Thymus (tissue), 11 donors: ENCODE results near the gene TTC39C. TPM values are rescaled to one million over a fixed set of nuclear protein-coding genes. Genes with fewer than 3 reads are reported as not detected.
"Not testable (repeated sequence)": the region's sequence is repeated elsewhere in the genome, so short reads cannot be mapped to it uniquely, and the experiment has no call there.

Experiments
- DNase-seq, 9 donors: peaks; one replicate each; pipeline ENCODE4 v3.0.0-alpha.2; 2013; ENCODE audit warnings: low spot score in 9 of 9, low read depth in 6 of 9, missing footprints in 1 of 9
- H3K27ac ChIP-seq, 2 donors: one replicate each; pipeline ENCODE4 v1.5.1; 2013; ENCODE audit warnings: control low read depth in 1 of 2, low read depth in 1 of 2, low read length in 1 of 2, mild to moderate bottlenecking in 1 of 2, moderate library complexity in 1 of 2
- H3K27me3 ChIP-seq, 2 donors: one replicate each; pipeline ENCODE4 v1.5.1; 2013; ENCODE audit warnings: low read length in 1 of 2; ENCODE audit not compliant: control insufficient read depth in 2 of 2, insufficient read depth in 1 of 2
- H3K36me3 ChIP-seq, 2 donors: one replicate each; pipeline ENCODE4 v1.5.1; 2013; ENCODE audit warnings: low read length in 1 of 2, mild to moderate bottlenecking in 1 of 2, moderate library complexity in 1 of 2; ENCODE audit not compliant: control insufficient read depth in 2 of 2, insufficient read depth in 2 of 2
- H3K4me1 ChIP-seq, 2 donors: one replicate each; pipeline ENCODE4 v1.5.1; 2013; ENCODE audit warnings: low read length in 2 of 2; ENCODE audit not compliant: control insufficient read depth in 2 of 2, insufficient read depth in 2 of 2
- H3K4me3 ChIP-seq, 2 donors: one replicate each; pipeline ENCODE4 v1.5.1; 2013; ENCODE audit warnings: low read length in 2 of 2, control low read depth in 1 of 2, mild to moderate bottlenecking in 1 of 2
- H3K9me3 ChIP-seq, 2 donors: one replicate each; pipeline ENCODE4 v1.5.1; 2013; ENCODE audit warnings: low read length in 1 of 2, mild to moderate bottlenecking in 1 of 2; ENCODE audit not compliant: control insufficient read depth in 2 of 2, insufficient read depth in 1 of 2
- WGBS: extraction: QIAGEN DNeasy Blood & Tissue Kit; methylation state at CpG from one replicate; pipeline ENCODE4 v1.1.7; 2013; 5-methylcytosine and 5-hydroxymethylcytosine counted together
- polyA plus RNA-seq: library from polyadenylated mRNA; stranded (reverse); fragments of 200-250 nt; gene quantifications from one replicate; pipeline ENCODE4 v1.2.3, GENCODE V29; 2013
- total RNA-seq: library from RNA; stranded (reverse); fragments of 120-200 nt; gene quantifications from one replicate; pipeline ENCODE4 v1.2.4, GENCODE V29; 2013
- donor health status: healthy.

Gene TTC39C
- total and polyA plus RNA-seq, 2 donors: 28.0 to 33.7 TPM

- DNase-seq: no peak
- Histone ChIP-seq H3K9me3 (peaks cover 0 to 3% of the 10 kb centered on the region in 2 donors), H3K27ac (no peak overlapping the region), H3K36me3 (no peaks in the 10 kb centered on the region), H3K4me1 (peaks cover 11 to 13% of the 10 kb centered on the region in 2 donors), H3K4me3 (no peak overlapping the region), H3K27me3 (peaks cover 0 to 17% of the 10 kb centered on the region in 2 donors)
Measured at GRCh38 chr18:24142376-24142775, 127.8 kb downstream of the TTC39C start.

- 98% methylated on average over 28 of the region's 28 CpGs for WGBS
- not testable (repeated sequence) for H3K36me3 ChIP-seq, H3K4me3 ChIP-seq, H3K4me1 ChIP-seq, DNase-seq, H3K27me3 ChIP-seq, H3K27ac ChIP-seq, H3K9me3 ChIP-seq
Measured at GRCh38 chr18:24149591-24149990, 135.0 kb downstream of the TTC39C start.

- no peaks in the 10 kb centered on the region for H3K9me3 ChIP-seq
- no peak for DNase-seq
- H3K4me1 ChIP-seq: no peaks in the 10 kb centered on the region
- H3K36me3 ChIP-seq: no peaks in the 10 kb centered on the region
- 94% methylated on average over 3 of the region's 3 CpGs for WGBS
- no peaks in the 10 kb centered on the region for H3K27me3 ChIP-seq
- no peak overlapping the region for H3K4me3 ChIP-seq
- H3K27ac ChIP-seq: no peak overlapping the region
Measured at GRCh38 chr18:24153397-24153796, 138.8 kb downstream of the TTC39C start.

- Histone ChIP-seq H3K4me3 (no peak overlapping the region), H3K27ac (no peak overlapping the region), H3K4me1 (no peaks in the 10 kb centered on the region), H3K36me3 (no peaks in the 10 kb centered on the region), H3K9me3 (no peaks in the 10 kb centered on the region), H3K27me3 (no peaks in the 10 kb centered on the region)
- WGBS: 99% methylated on average over 3 of the region's 3 CpGs
- no peak for DNase-seq
Measured at GRCh38 chr18:24157855-24158254, 143.3 kb downstream of the TTC39C start.

GRCh38 chr18:24160086-24160485 is 145.5 kb downstream of the TTC39C start:
- WGBS: 99% methylated on average over 5 of the region's 5 CpGs
- no peaks in the 10 kb centered on the region for H3K36me3 ChIP-seq
- H3K27me3 ChIP-seq: no peaks in the 10 kb centered on the region

GRCh38 chr18:24161304-24161703 is 146.8 kb downstream of the TTC39C start:
- no peaks in the 10 kb centered on the region for H3K36me3 ChIP-seq
- DNase-seq: no peak
- H3K9me3 ChIP-seq: no peaks in the 10 kb centered on the region
- no peak overlapping the region for H3K27ac ChIP-seq
- H3K27me3 ChIP-seq: no peaks in the 10 kb centered on the region
- no peaks in the 10 kb centered on the region for H3K4me1 ChIP-seq
- WGBS: 97% methylated on average over 2 of the region's 2 CpGs
- no peak overlapping the region for H3K4me3 ChIP-seq

More at GRCh38 chr18:24160086-24160485, 145.5 kb downstream of the TTC39C start:
- Histone ChIP-seq H3K4me3 (no peak overlapping the region), H3K9me3 (no peaks in the 10 kb centered on the region), H3K27ac (no peak overlapping the region), H3K4me1 (no peaks in the 10 kb centered on the region)
- DNase-seq: no peak

GRCh38 chr18:24168496-24168895 is 153.9 kb downstream of the TTC39C start:
- DNase-seq: no peak
- Histone ChIP-seq H3K4me3 (no peak overlapping the region), H3K9me3 (no peaks in the 10 kb centered on the region), H3K36me3 (no peaks in the 10 kb centered on the region), H3K27me3 (no peaks in the 10 kb centered on the region), H3K27ac (no peak overlapping the region), H3K4me1 (no peaks in the 10 kb centered on the region)
- 99% methylated on average over 7 of the region's 7 CpGs for WGBS

- H3K4me1 ChIP-seq: no peaks in the 10 kb centered on the region
- no peak for DNase-seq
- H3K4me3 ChIP-seq: no peak overlapping the region
- H3K27ac ChIP-seq: no peak overlapping the region
- WGBS: 98% methylated on average over 8 of the region's 8 CpGs
- no peaks in the 10 kb centered on the region for H3K9me3 ChIP-seq
- H3K36me3 ChIP-seq: no peaks in the 10 kb centered on the region
- no peaks in the 10 kb centered on the region for H3K27me3 ChIP-seq
Measured at GRCh38 chr18:24170360-24170759, 155.8 kb downstream of the TTC39C start.

- Histone ChIP-seq H3K27ac (no peak overlapping the region), H3K9me3 (no peaks in the 10 kb centered on the region), H3K36me3 (no peaks in the 10 kb centered on the region), H3K4me1 (no peaks in the 10 kb centered on the region), H3K4me3 (no peak overlapping the region), H3K27me3 (no peaks in the 10 kb centered on the region)
- DNase-seq: no peak
- WGBS: 98% methylated on average over 3 of the region's 3 CpGs
Measured at GRCh38 chr18:24173997-24174396, 159.4 kb downstream of the TTC39C start.
